ENCODE results near the gene OCA2.

- TF ChIP-seq ZBTB7B (CRISPR knock-in tag; IDR thresholded peaks at IDR 0.05) (no peak), MED1 (CRISPR knock-in tag; IDR thresholded peaks at IDR 0.05) (no peak), ZNF430 (CRISPR knock-in tag; IDR thresholded peaks at IDR 0.05) (no peak)
Measured at GRCh38 chr15:28018291-28019044, 80.6 kb downstream of the OCA2 start.

All from HepG2 (cell line).